Stimulated activated CD4-positive, alpha-beta T cell treated with anti-CD3 and anti-CD28 coated beads, Interleukin-4, amount 100 ng/mL, for 24 hours (primary cell): Measurements from ENCODE around the gene BEST3.
"Not testable (repeated sequence)": the region's sequence is repeated elsewhere in the genome, so short reads cannot be mapped to it uniquely, and the experiment has no call there.

Source experiments
- DNase-seq: peaks from one replicate; pipeline ENCODE4 v3.0.0-alpha.2; 2020

Gene BEST3

GRCh38 chr12:69687390-69687789, 11.7 kb downstream of the BEST3 start:
- DNase-seq: no peak

GRCh38 chr12:69686731-69687130, 12.4 kb downstream of the BEST3 start:
- DNase-seq: no peak

GRCh38 chr12:69685810-69686209, 13.3 kb downstream of the BEST3 start:
- DNase-seq: no peak

- no peak for DNase-seq
Observed at GRCh38 chr12:69684466-69684865, 14.6 kb downstream of the BEST3 start.

GRCh38 chr12:69682110-69682755, 16.9 kb downstream of the BEST3 start:
- no peak for DNase-seq

GRCh38 chr12:69679119-69679518, 20.0 kb downstream of the BEST3 start:
- no peak for DNase-seq

GRCh38 chr12:69676257-69677012, 22.7 kb downstream of the BEST3 start:
- no peak for DNase-seq

GRCh38 chr12:69672195-69672594, 26.9 kb downstream of the BEST3 start:
- no peak for DNase-seq

- no peak for DNase-seq
Observed at GRCh38 chr12:69671597-69671996, 27.5 kb downstream of the BEST3 start.

- DNase-seq: no peak
Observed at GRCh38 chr12:69666798-69667197, 32.3 kb downstream of the BEST3 start.

- not testable (repeated sequence) for DNase-seq
Observed at GRCh38 chr12:69664930-69665377, 34.1 kb downstream of the BEST3 start.

- DNase-seq: no peak
Observed at GRCh38 chr12:69663726-69664125, 35.4 kb downstream of the BEST3 start.

GRCh38 chr12:69662764-69663163, 36.3 kb downstream of the BEST3 start:
- DNase-seq: no peak

GRCh38 chr12:69661386-69661785, 37.7 kb downstream of the BEST3 start:
- DNase-seq: no peak

GRCh38 chr12:69660164-69660863, 38.8 kb downstream of the BEST3 start:
- no peak for DNase-seq

- DNase-seq: no peak
Observed at GRCh38 chr12:69658203-69658602, 40.9 kb downstream of the BEST3 start.

- no peak for DNase-seq
Observed at GRCh38 chr12:69657376-69658137, 41.5 kb downstream of the BEST3 start.

GRCh38 chr12:69655616-69656340, 43.3 kb downstream of the BEST3 start:
- no peak for DNase-seq

- DNase-seq: no peak
Observed at GRCh38 chr12:69653703-69654102, 45.4 kb downstream of the BEST3 start.

GRCh38 chr12:69651922-69652321, 47.2 kb downstream of the BEST3 start:
- no peak for DNase-seq

GRCh38 chr12:69649529-69649928, 49.6 kb downstream of the BEST3 start:
- DNase-seq: no peak

- DNase-seq: no peak
Observed at GRCh38 chr12:69648476-69648875, 50.6 kb downstream of the BEST3 start.
